GM19099 (cell line): ENCODE data around the gene TBC1D5.

ENCODE experiments used
- POLR2A ChIP-seq: IDR thresholded peaks from 3 replicates; pipeline ENCODE4 v1.6.1; 2011; ENCODE audit warnings: low read depth; ENCODE audit not compliant: insufficient read length; ENCODE audit errors: extremely low read depth

TBC1D5 gene, protein sequence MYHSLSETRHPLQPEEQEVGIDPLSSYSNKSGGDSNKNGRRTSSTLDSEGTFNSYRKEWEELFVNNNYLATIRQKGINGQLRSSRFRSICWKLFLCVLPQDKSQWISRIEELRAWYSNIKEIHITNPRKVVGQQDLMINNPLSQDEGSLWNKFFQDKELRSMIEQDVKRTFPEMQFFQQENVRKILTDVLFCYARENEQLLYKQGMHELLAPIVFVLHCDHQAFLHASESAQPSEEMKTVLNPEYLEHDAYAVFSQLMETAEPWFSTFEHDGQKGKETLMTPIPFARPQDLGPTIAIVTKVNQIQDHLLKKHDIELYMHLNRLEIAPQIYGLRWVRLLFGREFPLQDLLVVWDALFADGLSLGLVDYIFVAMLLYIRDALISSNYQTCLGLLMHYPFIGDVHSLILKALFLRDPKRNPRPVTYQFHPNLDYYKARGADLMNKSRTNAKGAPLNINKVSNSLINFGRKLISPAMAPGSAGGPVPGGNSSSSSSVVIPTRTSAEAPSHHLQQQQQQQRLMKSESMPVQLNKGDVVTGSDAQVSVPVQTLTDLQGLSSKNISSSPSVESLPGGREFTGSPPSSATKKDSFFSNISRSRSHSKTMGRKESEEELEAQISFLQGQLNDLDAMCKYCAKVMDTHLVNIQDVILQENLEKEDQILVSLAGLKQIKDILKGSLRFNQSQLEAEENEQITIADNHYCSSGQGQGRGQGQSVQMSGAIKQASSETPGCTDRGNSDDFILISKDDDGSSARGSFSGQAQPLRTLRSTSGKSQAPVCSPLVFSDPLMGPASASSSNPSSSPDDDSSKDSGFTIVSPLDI

DNA sequence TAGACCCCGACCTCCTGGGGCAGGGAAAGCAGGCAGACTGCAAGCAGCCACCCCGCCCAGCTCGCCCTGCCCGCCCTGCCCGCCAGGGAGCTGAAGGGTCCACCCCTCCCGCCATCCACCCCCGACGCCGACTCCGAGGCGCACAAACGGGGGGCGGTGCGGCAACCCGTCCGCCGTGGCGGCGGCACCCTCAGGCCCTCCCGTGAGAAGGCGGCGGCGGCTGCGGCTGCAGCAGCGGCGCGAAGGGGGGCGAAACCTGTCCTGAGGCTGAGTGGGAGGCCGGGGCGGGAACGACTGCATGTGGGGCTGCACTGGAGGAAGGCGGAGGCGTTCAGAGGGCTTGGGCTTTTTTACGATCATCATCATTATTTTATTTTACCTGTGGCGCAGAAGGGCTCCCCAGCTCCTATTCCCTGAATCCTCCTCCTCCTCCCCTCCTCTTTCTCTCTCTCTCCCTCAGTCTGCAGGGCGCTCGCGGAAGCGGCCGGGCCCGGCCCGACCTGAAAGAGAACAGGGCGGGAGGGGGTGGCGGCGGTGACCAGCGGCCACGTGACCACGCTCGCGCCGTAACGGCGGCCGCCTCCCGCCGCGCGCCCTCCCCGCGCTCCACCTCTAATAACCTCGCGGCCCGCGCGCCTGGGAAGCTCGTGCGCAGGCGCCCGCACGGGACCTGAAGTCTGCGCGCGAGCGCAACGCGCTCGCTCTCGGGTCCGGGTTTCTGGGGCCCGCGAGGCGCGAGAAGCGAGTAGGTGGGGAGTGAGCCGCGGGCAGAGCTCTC lies at the start of gene TBC1D5:
TSS of gene TBC1D5 (minus strand) at position 530 of the 778 bp plus-strand sequence. CDS start 234,061 bp downstream, outside the sequence.
- TF ChIP-seq POLR2A, result peak; percentile 87

DNA sequence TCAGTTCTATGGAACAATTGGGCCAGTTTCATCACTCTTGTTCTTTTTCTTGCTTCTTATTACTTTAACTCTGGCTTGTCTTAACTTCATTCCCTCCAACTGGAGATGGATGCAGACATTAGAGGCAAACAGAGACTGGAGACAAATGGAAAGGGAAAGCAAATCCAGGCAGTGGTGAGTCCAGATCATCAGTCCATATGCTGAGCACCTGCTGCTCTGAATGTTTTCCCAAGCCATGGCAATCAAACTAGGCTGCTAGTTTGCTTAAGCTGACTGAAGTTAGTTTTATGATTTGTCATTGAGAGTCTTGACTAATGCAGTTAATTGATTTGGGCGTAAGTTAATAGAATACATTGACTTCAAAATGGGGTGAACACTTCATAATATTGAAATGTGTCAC lies 41.0 kb upstream of the TBC1D5 start:
- no peak for TF ChIP-seq POLR2A

DNA sequence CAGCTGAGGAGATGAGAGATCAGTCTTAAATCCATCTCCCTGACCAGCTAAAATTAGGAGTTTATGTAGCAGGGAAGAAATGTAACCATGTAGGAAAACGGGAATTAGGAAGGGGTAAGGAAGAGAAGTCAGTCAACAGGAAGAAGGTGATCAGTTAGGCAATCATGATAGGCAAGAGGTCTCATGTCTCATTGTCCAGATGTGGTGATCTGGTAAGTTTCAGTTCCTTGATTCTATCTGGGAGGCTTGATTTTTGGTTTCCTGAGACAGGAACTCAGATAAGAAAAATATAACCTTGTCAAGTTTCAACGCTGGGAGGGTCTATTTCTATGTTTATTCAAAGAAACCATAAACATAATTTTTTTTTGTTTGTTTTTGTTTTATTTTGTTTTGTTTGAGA lies 40.3 kb upstream of the TBC1D5 start:
- no peak for TF ChIP-seq POLR2A

DNA sequence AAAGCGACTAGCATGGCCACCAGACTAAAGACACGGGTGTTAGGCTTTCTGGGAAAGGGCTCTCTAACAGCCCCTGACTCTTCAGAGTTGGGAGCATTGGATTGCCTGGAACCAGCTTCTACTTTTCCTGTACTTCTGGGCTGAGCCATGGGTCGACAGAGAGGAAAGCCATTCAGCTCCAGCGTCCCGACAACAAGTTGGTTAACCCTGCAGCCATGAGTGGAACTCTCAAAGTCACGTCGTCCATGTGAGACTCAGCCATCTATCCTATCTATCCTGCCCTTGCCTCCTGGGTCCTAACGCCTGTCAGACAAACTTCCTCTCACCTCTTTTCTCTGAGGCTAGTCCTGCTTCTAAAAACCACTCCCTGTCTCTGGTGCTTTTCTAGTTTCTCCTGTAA lies 32.6 kb upstream of the TBC1D5 start:
- no peak for TF ChIP-seq POLR2A

DNA sequence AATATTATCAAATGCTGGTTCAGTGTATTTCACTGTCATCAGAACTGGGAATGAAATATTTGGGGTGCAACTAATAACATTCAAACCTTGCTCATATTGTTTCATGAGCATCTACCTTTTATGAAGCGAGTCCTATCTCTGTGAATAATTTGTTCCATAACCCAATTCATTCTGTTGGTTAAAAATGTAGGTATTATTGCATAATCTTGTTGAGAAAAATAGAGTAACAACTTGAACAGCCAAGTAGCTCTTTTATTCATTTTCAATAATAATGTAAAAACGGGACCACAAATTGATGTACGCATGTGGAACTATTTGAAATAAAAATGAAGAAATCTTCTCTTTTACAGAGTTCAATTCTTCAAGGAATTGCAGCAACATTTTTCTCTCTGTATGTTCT lies 30.1 kb upstream of the TBC1D5 start:
- no peak for TF ChIP-seq POLR2A

DNA sequence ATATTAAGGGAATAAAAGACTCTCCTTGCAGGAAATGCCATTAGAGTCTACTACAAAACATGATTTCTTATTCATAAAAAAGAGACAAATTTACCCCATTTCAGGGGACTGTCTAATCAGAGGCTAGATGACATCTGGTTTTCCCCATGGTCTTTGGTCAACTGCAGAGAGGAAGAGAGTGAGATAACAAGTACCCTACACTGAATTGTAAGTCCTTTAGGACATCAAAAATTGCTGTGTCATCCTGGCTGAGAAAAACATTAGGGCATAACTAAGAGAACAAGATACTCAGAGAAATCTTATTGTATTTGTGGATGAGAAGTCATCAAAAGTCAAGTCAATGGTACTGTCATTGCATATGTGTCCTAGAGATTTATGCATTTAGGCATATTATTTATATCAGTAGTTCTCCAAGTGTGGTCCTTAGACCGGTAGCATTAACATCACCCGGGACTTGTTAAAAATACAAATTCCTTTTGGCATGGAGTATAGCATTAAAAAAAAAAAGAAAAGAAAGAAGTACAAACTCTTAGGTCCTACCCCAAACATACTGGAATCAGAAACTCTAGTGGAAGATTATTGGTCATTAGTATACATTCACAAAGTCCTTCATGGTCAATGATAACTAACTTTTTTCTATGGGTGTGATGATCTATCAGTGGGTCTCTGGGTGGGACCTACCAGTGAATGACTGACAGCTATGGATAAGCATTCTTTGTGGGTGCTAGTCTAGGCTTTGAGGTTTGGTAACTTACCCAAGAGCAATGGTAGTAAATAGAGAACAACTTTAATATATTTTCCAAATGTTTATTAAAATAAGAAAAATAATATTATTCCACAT lies 29.0 kb upstream of the TBC1D5 start:
- no peak for TF ChIP-seq POLR2A

DNA sequence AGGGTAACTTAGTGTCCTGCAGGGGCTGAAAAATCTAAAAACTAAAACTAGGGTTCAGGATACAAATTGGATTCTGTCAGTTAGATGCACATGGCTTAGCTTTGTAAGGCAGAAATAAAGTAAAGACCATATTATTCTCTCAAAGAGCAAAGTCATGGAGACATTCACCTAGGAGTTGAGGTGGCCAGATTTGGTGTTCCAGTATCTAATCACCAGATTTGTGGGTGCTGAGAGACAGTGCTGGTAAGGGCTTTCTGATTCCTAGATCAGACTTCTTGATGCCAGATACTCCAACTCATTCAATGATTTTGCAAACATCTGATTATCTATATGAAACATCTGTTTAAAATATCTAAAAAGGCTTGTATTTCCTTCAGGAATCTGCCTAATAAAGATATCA lies 28.3 kb upstream of the TBC1D5 start:
- no peak for TF ChIP-seq POLR2A

DNA sequence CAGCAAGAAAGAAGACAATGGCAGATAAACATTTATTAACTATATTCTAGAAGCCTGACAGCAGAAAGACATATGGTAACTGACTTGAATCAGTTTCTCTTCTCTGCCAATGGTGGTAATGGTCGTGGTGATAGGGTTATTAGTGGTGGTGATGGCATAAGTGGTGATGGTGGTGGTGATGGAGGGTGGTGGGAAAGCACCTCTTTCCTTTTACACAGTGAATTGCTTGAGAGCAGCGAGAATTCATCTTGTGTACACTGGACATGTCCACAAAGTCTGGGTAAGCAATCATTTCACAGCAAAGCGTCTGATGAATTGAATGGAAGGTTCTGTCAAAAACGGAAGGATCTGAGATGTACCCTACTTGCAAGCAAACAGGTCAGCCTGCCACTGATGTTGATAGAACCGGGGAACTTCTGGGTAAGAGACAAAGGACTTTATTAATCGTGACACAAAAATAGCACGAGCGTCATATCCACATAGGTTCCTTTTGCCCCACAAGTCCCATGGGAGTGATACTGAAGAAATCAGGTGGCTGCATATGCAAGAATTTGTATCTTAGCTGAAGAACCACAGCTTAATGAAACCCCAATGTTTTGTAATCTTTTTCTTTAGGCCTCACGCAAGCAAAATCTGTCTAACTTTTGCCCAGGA lies 23.5 kb upstream of the TBC1D5 start:
- TF ChIP-seq POLR2A, result no peak

DNA sequence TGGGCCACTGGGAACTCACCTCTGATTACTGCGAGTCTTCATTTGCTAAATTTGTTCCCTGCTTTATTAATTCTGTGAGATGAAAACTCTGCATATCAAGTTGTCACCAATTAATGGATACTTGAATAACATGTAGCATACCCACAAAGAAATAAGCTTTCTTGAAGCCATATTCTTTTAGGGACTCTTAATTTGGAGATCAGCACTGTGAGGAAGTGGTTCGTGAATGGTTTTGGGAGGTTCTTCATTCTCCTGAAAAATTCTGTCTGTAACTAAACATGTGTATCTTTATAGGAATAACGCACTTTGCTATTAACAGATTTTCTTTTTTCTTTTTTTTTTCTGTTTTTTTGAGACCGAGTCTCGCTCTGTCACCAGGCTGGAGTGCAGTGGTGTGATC lies 19.1 kb upstream of the TBC1D5 start:
- no peak for TF ChIP-seq POLR2A

DNA sequence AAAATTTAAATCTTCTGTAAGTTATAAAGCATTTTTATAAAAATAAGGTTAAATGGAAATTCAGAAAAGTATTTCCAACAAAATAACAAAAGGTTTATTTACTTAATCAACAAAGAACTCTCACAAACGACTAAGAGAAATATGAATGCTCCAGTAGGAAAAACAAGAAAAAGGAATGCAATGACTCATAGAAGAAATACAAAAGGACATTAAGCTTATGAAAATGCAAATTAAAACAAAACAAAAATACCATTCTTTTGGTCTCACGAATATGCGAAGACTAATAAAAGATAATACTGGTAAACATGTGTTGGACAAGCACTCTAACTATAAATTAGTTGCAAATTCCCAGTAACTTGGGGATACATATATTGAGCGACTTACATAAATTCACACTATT lies 17.5 kb upstream of the TBC1D5 start:
- no peak for TF ChIP-seq POLR2A

DNA sequence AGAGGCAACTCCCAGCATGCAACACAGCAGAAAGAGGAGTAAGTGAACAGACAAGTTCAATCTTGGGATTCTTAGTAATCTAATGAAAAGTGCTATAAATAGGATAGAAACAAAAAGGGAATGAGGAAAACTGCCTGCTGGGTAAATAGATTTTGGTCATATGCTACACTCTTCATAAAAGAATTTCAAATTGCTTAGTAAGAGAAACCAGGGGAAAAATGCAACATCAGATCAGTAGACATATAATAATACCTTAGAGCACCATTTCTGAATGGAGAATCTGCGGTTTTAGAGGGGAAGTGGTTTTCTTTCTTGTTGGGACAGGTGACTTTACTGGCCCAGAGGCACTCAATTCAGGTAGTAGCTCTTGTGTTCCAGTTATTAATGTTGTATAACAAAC lies 13.4 kb upstream of the TBC1D5 start:
- TF ChIP-seq POLR2A, result no peak

DNA sequence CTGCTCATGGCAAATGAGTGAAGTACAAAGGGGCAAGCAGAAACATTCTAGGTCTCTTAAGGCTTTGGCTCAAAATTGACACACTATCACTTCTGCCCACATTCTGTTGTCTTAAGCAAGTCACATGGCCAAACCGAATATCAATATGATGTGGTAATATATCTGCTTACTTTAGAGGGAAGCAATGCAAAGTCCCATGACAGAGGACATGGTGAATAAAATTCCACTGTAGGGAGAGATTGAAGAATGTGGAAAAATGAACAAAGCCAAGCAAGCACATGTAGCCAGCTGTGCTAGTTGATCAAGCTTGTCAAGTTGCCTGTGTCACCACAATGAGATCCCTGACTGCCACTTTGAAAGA lies 11.2 kb upstream of the TBC1D5 start:
- no peak for TF ChIP-seq POLR2A

DNA sequence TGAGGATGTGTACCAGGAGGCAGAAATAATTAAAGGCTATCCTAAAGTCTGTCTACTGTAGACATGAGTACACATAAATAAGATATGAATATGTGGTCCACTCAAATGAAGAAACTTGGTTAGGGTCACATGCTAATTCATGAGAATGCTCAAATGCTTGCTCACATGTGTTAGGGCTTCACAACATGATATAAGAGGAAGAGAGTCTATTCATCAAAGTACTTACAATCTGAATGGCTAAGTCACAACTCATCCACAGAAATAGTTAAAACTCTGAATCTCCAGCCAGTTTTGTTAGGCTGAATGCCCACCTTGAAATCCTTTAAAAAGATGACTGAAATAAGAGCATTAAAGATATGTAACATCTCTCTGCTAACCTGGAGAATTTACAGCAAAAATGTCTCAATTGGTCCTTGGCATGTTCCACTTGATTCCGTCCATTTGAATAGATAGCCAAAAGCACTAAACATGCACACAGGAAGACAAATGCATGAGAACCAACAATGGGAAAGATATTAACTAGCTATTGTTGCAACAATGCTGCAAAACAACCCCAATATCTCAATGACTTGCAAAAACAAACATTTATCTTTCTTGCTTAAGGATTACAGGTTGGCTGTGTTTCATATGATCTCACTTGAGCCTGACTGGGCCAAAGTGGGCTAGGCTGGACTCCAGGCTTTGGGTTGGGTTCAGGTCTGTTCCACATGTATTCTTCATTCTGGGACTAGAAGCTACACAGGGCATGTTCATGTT lies 10.6 kb upstream of the TBC1D5 start:
- no peak for TF ChIP-seq POLR2A
